ENCODE results near the gene EIF4E3.

Gene EIF4E3

GRCh38 chr3:71685686-71686085 lies 39.5 kb downstream of the EIF4E3 start:
- no peak for DNase-seq

GRCh38 chr3:71684757-71685386 lies 40.3 kb downstream of the EIF4E3 start:
- DNase-seq: no peak

DNA sequence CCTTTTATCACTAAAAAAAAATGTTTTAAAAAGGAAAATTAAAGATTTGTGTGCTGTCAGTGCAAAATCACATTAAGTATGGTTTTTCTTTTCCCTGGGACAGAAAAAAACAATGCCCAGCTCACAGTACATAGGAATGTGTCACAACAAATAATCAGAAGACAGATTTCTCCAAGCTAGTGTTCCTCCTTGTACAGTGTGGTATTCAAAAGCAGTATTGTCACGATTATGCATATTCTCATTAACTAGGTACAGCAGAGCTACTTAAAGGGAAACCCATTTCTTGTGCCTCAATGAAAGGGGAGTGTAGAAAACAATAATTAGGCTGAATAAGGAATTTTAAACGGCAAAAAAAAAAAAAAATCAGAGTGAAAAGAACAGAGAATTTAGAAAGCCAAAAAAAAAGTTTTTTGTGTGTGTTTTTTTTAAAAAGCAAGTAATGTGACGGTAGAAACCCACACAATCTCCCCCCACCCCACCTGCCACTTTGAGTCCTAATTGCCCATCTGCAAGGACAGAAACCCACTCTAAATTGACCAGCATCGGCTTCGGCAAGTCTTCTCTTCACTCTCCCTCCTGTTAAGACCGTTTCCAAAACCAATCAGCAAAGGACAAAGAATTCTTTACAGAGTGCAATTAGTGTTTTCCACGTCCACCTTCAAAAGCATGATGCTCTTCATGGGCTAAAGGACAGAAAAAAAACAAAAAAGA lies 41.0 kb downstream of the EIF4E3 start:
- DNase-seq: no peak

GRCh38 chr3:71681224-71681668 lies 44.0 kb downstream of the EIF4E3 start:
- DNase-seq: peak; percentile 51

DNA sequence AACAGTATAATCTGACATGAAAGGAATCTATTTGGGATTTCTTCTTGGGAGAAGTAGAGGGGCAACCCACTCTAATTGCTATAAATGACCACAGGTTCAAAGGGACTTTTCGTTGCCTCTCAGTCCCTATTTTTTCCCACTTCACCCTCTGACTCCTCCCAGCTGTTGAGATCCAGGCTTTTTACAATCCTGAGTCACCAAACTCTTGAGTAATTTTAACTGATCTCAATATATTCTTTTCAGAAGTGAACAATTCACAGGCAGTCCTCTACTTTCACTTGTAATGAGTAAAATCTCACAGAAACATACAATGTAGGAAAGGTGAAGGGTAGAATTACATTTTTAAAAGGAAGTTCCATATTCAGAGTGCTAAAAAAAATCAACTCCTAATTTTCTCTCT lies 44.6 kb downstream of the EIF4E3 start:
- no peak for DNase-seq

DNA sequence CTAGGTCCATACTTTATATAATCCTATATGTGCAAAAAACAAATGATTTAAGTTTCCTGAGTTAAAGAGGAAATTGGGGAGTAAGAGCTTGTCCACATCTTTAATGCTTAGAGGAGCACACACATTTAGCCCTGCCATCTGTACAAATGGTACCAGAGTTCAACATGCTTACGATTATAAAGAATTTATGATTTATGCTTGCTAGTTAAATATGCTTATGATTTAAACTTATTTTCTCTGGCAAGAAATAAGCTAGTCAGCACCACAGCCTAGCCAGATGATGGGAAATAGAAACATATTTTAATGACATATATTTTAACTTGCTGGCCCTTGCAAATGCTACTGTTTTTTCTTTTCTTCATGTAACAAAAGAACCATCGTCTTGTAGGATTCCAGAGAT lies 48.3 kb downstream of the EIF4E3 start:
- no peak for DNase-seq

GRCh38 chr3:71673486-71673885 lies 51.7 kb downstream of the EIF4E3 start:
- no peak for DNase-seq

DNA sequence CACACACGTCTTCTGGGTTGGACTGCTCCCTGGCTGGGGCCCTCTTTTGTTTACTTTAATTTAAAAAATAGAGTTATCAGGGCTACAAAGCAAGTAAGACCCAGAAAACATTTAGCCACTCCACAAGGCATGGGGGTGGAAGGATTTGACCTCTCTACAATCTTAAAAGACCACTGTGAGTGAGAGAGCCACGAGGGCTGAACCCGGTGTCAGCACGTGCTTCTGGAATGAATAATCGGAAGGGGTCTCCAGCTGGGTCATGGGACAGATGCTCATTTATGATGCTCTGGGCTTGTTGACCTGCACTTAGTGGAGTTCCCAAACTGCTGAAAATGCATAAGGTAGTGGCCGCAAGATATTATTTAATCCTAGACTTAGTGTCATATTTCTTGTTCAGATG lies 52.4 kb downstream of the EIF4E3 start:
- no peak for DNase-seq

DNA sequence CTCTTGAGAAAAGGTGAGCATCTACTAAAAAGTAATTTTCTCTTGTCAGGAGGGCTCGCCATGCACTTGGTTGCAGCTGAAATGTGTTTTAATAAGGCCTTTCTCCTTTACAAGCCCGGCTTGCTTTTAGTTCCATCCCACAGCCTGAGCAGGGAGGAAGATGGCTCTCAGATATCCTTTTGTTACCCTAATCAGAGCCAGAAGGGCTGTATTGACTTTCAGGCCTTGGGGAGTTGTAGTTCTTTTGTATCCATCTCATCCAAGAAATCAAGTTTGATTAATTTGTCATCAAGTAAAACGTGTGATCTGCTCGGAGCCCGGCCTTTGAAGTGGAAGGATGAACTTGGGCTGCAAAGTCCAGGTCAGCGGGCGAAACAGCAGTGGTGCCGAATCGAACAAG lies 52.9 kb downstream of the EIF4E3 start:
- no peak for DNase-seq

DNA sequence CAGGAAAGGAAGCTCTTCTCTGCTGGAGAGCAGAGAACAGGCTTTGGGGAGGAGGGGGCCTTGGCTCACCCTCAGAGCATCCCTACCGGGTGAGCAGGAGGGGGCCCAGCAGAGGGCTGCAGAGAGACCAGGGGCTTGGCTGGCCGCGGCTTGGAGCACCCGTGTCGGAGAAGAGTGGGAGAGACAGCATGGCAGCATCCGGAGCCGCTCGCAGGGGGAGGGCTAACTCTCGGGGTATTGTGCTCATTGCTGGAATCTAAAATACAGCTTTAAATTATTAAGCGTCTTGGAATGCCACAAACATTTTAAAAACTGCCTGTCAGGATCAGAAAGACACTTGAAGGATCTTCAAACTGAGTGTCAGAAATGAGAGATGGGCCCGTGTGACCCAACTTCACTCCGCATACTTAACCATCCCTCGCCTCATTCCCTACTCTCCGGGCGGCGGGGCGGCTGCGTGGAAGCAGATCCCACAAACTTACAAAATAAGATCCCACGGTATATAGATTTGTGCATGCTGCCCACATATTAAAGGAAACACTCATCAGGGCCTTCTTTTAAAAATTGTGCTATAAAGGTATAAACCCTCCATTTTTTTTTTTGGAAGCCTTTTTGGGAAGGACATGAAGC lies 53.9 kb downstream of the EIF4E3 start:
- no peak for DNase-seq

DNA sequence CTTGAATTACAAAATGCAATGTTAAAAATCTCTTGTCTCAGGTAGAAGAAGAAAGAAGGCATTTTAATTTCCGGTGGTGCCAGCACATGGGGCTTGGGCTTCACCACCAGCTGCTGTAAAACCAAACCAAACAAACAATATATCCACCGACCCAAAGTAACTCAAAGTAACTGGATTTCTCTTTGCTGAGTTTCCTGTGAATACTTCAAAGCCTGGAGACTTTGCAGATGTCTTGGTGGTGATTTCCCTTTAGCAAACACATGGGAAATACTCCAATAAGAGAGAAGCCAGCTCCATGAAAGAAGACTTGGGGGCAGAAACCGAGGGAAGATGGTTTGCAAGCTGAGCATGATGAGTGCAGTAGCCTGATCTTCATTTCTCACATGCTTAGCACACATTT lies 62.6 kb downstream of the EIF4E3 start:
- DNase-seq: no peak

GRCh38 chr3:71662056-71662455 lies 63.1 kb downstream of the EIF4E3 start:
- no peak for DNase-seq

- DNase-seq: no peak
These were observed 65.2 kb downstream of the EIF4E3 start for GRCh38 chr3:71659864-71660591.

DNA sequence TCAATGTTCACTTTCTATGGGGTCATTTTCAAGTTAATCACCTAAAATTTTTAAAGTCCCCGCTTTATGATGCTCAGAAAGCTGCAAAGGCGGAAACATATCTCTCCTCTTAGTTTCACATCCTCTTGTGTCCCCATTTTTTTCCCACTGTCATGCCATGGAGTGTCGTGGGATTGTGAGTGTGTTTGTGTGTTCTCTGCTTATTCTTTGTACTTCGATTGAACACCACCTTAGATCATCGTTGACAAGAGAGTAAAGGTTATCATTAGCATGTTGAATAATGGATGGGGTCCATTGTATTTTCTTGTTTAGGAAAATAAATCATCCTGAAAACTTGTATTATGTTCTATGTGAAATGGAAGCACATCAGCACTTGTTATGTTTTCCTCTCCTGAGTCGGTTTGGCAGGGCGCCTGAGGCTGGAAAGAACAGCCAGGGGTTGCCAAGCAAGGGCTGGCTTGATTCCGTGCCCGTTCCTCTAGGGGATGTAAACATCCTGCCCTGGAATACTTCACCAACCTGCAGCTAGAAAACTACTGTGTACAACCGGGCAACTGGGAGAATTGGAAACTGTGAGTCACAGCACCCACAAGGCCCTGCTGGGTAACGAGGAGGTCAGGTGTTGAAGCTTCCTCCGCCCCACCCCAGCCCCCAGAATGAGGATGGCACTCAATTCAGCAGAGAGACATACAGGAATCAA lies 67.2 kb downstream of the EIF4E3 start:
- DNase-seq: no peak

- no peak for DNase-seq
These were observed 70.1 kb downstream of the EIF4E3 start for GRCh38 chr3:71655061-71655460.

DNA sequence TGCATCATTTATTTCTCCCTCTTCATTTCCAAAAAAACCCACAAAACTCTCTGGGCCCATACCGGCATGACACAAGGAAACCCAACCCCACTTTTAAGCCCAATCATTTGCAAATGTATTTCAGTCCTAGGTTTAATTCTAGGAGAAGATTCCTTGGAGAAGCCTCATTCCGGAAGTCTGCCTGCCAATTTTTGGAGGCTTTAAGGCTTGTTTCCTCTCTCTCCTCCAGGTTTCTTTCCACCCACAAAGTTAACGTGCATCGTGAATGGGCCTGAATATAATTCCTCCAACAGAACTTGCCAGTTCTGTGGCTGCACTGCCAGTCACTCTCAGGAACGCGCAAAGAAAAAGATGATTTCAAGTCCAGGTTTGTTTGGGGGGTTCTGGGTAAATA lies 71.8 kb downstream of the EIF4E3 start:
- DNase-seq: no peak

GRCh38 chr3:71652781-71653413 lies 72.3 kb downstream of the EIF4E3 start:
- peak; percentile 15 for DNase-seq

DNA sequence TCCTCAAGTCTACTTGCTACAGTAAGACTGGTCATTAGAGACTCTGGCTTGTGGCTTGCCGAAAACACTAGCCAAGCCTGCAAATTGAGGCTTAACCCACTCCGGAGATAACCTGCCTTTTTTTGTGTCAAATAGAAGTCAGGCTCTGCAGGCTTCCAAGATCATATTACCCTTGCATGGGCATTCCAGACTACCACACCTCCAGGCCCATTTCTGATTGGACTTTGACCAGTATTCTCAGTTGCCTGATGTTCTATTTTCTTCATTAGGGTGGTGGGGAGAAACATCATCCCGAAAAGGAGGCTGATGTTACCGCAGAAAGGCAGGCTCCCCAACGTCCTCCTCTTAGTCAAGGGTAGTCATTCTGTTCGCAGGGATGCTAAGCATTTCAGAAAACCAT lies 73.6 kb downstream of the EIF4E3 start:
- no peak for DNase-seq

DNA sequence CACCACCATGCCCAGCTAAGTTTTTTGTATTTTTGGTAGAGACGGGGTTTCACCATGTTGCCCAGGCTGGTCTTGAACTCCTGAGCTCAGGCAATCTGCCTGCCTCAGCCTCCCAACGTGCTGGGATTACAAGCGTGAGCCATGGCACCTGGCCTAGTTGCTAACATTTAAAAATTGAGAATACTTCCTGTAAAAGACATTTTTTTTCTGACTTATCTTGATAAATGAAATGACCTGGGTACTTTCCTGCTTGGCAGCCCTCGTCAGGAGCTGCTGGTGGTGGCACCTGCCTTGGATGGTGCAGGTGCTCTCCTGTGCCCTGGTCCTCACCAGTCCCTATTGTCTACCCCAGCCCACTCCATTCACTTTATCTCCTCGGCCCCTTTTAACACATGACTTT lies 74.8 kb downstream of the EIF4E3 start:
- DNase-seq: no peak

DNA sequence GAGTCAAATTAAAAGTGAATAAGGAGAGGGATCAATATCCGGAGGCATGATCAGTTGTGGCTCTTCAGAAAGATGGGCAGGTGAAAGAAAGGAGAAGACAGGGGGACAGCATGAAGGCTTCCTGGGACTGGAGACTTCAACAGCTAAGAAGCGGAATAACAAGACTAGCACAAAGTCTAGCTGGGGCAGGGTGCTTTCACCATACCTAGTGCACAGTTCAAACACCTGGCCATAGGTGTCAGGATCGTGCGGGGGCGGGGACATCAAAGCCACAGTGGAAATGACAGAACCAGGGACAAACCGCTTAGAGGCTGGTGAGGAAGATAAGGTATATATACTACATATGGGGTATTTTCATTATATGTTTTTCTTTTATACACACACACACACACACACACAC lies 75.4 kb downstream of the EIF4E3 start:
- DNase-seq: no peak

DNA sequence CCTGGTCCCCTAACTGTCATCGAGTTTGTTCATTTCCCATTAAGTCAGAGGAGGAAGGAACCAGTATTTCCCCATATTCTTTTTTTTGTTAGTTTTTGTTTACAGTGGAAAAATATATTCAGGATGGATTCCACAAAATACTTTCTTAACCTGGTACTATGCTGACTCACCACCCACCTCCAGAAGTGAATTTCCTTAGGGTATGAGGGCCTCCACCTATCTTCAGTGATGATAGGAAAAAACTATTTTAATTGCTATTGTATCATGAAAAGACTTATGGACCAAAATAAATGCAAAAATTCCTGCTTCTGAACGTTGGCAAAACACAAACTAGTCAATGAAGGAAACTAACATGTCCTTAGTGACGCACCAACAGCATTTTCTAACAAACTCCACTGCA lies 77.5 kb downstream of the EIF4E3 start:
- DNase-seq: no peak

GRCh38 chr3:71646971-71647370 lies 78.2 kb downstream of the EIF4E3 start:
- DNase-seq: no peak

GRCh38 chr3:71645140-71645539 lies 80.1 kb downstream of the EIF4E3 start:
- DNase-seq: no peak
